SU-DHL-6 (cell line): ENCODE measurements around the gene AAR2.

Experiments used
- EZH2phosphoT487 ChIP-seq: fragments of 200-600 bp; sonication (generic), shearing (Covaris generic); conservative IDR thresholded peaks from 2 replicates; pipeline ENCODE4 v1.6.1; 2018; ENCODE audit warnings: mild to moderate bottlenecking, antibody characterized with exemption, low read length, moderate library complexity, mixed read lengths
- TF ChIP-seq, protein P1 (sequence below): fragments of 200-600 bp; sonication (generic); IDR thresholded peaks from one replicate; pipeline ENCODE4 v1.5.1; 2017; ENCODE audit warnings: antibody characterized with exemption, mild to moderate bottlenecking, low read length, moderate library complexity; ENCODE audit not compliant: insufficient read depth, poor library complexity, severe bottlenecking

DNA sequence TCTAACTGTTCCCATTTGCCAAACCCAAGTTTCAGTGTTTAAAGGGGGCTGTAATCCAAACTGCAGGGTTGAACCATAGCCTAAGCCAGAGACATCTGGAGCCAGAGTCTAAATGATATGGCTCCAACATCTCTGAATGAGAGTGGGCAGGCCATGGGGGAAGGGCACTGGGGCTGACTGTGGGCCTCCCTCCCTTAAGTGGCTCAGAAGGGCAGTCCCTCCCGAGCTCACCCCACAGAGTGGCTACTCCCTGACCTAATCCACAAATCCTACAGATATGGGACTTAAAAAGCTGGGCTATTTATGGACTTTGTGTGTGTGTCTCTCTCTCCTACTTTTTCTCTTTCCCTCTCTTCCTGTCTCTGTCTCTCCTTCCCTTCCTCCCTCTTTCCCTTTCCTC, 35.8 kb upstream of the AAR2 start:
- TF ChIP-seq, protein P1, sequence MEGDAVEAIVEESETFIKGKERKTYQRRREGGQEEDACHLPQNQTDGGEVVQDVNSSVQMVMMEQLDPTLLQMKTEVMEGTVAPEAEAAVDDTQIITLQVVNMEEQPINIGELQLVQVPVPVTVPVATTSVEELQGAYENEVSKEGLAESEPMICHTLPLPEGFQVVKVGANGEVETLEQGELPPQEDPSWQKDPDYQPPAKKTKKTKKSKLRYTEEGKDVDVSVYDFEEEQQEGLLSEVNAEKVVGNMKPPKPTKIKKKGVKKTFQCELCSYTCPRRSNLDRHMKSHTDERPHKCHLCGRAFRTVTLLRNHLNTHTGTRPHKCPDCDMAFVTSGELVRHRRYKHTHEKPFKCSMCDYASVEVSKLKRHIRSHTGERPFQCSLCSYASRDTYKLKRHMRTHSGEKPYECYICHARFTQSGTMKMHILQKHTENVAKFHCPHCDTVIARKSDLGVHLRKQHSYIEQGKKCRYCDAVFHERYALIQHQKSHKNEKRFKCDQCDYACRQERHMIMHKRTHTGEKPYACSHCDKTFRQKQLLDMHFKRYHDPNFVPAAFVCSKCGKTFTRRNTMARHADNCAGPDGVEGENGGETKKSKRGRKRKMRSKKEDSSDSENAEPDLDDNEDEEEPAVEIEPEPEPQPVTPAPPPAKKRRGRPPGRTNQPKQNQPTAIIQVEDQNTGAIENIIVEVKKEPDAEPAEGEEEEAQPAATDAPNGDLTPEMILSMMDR: no peak
- TF ChIP-seq EZH2phosphoT487: no peak
